EH (cell line): ENCODE data around the gene CNTNAP5.
A peak's percentile ranks its signal among the peaks of the same experiment; 100 is the strongest.

Source experiments
- DNase-seq: peaks from one replicate; pipeline ENCODE4 v3.0.0-alpha.2; 2015; ENCODE audit warnings: low read depth

The CNTNAP5 gene

GRCh38 chr2:124558277-124558905, 533.3 kb downstream of the CNTNAP5 start:
- DNase-seq: no peak

GRCh38 chr2:124559236-124559635, 534.1 kb downstream of the CNTNAP5 start:
- DNase-seq: no peak

- DNase-seq: no peak
Measured at GRCh38 chr2:124560592-124561112, 535.6 kb downstream of the CNTNAP5 start.

- DNase-seq: no peak
Measured at GRCh38 chr2:124561486-124561885, 536.4 kb downstream of the CNTNAP5 start.

GRCh38 chr2:124563426-124563825, 538.3 kb downstream of the CNTNAP5 start:
- no peak for DNase-seq

- DNase-seq: no peak
Measured at GRCh38 chr2:124566518-124566970, 541.5 kb downstream of the CNTNAP5 start.

GRCh38 chr2:124570872-124571271, 545.8 kb downstream of the CNTNAP5 start:
- no peak for DNase-seq

- DNase-seq: no peak
Measured at GRCh38 chr2:124571836-124572235, 546.7 kb downstream of the CNTNAP5 start.

- no peak for DNase-seq
Measured at GRCh38 chr2:124572934-124573634, 548.0 kb downstream of the CNTNAP5 start.

GRCh38 chr2:124575497-124575896, 550.4 kb downstream of the CNTNAP5 start:
- DNase-seq: no peak

- no peak for DNase-seq
Measured at GRCh38 chr2:124580263-124580662, 555.2 kb downstream of the CNTNAP5 start.

- no peak for DNase-seq
Measured at GRCh38 chr2:124582387-124582786, 557.3 kb downstream of the CNTNAP5 start.

GRCh38 chr2:124584615-124585014, 559.5 kb downstream of the CNTNAP5 start:
- DNase-seq: no peak

- DNase-seq: no peak
Measured at GRCh38 chr2:124585277-124585676, 560.2 kb downstream of the CNTNAP5 start.

- DNase-seq: no peak
Measured at GRCh38 chr2:124586210-124586609, 561.1 kb downstream of the CNTNAP5 start.

GRCh38 chr2:124586835-124587234, 561.7 kb downstream of the CNTNAP5 start:
- no peak for DNase-seq

GRCh38 chr2:124589971-124590370, 564.9 kb downstream of the CNTNAP5 start:
- no peak for DNase-seq

GRCh38 chr2:124602759-124603158, 577.7 kb downstream of the CNTNAP5 start:
- DNase-seq: no peak

GRCh38 chr2:124604940-124605339, 579.9 kb downstream of the CNTNAP5 start:
- peak; percentile 4 for DNase-seq

GRCh38 chr2:124607679-124608078, 582.6 kb downstream of the CNTNAP5 start:
- DNase-seq: no peak

- DNase-seq: no peak
Measured at GRCh38 chr2:124609667-124610066, 584.6 kb downstream of the CNTNAP5 start.

- DNase-seq: no peak
Measured at GRCh38 chr2:124610141-124610540, 585.1 kb downstream of the CNTNAP5 start.

GRCh38 chr2:124610866-124611265, 585.8 kb downstream of the CNTNAP5 start:
- no peak for DNase-seq
